Endothelial cell of umbilical vein (primary cell): ENCODE data around the gene TTLL9. TPM values are rescaled to one million over a fixed set of nuclear protein-coding genes. Genes with fewer than 3 reads are reported as not detected.

ENCODE experiments used
- BruUV-seq: library from RNA; stranded (reverse); fragments of 400-500 nt; replicated peaks from 2 replicates; lab custom pipeline; 2021; lab: Mats Ljungman, UMichigan
- CTCF ChIA-PET: fragments of 300-600, 350-600 bp; sonication (Branson Sonifier 250); formaldehyde crosslinking; loops from one replicate; lab custom pipeline; 2021; ENCODE audit warnings: antibody characterized with exemption, inconsistent platforms; lab: Charles Lee
- POLR2A ChIA-PET: fragments of 300-600, 350-600 bp; sonication (Branson Sonifier 250); formaldehyde crosslinking; loops from one replicate; lab custom pipeline; 2021; ENCODE audit warnings: antibody characterized with exemption, inconsistent platforms; lab: Charles Lee
- DNase-seq: peaks from one replicate; pipeline ENCODE4 v3.0.0-alpha.2; 2011; ENCODE audit warnings: low read depth, low spot score
- FAIRE-seq: peaks from 2 replicates; lab custom pipeline; 2011; peaks lifted over from hg19 to GRCh38; lab: Jason Lieb, UNC
- H2AFZ ChIP-seq: 2 replicates; pipeline ENCODE4 v1.6.0; 2012; ENCODE audit warnings: low read depth, low read length, control low read depth, inconsistent platforms
- H3K27ac ChIP-seq: 2 replicates; pipeline ENCODE4 v1.5.1; 2011; ENCODE audit warnings: low read depth, mild to moderate bottlenecking, control low read depth, low read length, moderate library complexity; ENCODE audit not compliant: insufficient read depth
- H3K27me3 ChIP-seq, 2 experiments: 2 replicates each; pipeline versions ENCODE4 v1.6.0 to v1.6.1; 2011; ENCODE audit warnings: low read length in 2 of 2, mixed read lengths in 1 of 2; ENCODE audit not compliant: control insufficient read depth in 2 of 2, insufficient read depth in 2 of 2
- H3K36me3 ChIP-seq, 2 experiments: 2 replicates in 1 of 2; 3 replicates in 1 of 2; pipeline ENCODE4 v1.5.1; 2011; ENCODE audit warnings: low read length in 2 of 2, mild to moderate bottlenecking in 1 of 2, moderate library complexity in 1 of 2; ENCODE audit not compliant: control insufficient read depth in 2 of 2, insufficient read depth in 2 of 2; ENCODE audit errors: extremely low read depth in 1 of 2
- H3K4me1 ChIP-seq: 3 replicates; pipeline ENCODE4 v1.5.1; 2011; ENCODE audit warnings: mild to moderate bottlenecking, low read length; ENCODE audit not compliant: control insufficient read depth, insufficient read depth; ENCODE audit errors: extremely low read depth
- H3K4me2 ChIP-seq: 2 replicates; pipeline ENCODE4 v1.6.1; 2011; ENCODE audit warnings: low read length, control low read depth, mixed read lengths; ENCODE audit not compliant: insufficient read depth
- H3K4me3 ChIP-seq, 3 experiments: fragments of 200-600 bp in 1 of 3; sonication (generic), shearing (Covaris generic) in 1 of 3; replicated peaks in 1 of 3; 2 replicates each; pipeline ENCODE4 v1.5.1; 2011 to 2016; ENCODE audit warnings: control low read depth in 3 of 3, low read length in 3 of 3, mild to moderate bottlenecking in 2 of 3, inconsistent platforms in 1 of 3, low read depth in 1 of 3, moderate library complexity in 1 of 3; ENCODE audit not compliant: insufficient read depth in 1 of 3
- H3K79me2 ChIP-seq: 2 replicates; pipeline ENCODE4 v1.6.0; 2012; ENCODE audit warnings: low read length, inconsistent platforms; ENCODE audit not compliant: control insufficient read depth, insufficient read depth
- H3K9ac ChIP-seq: replicated peaks from 2 replicates; pipeline ENCODE3; 2011; ENCODE audit warnings: low read length, control low read depth; ENCODE audit not compliant: insufficient read depth; ENCODE audit errors: extremely low read depth
- H3K9me1 ChIP-seq: replicated peaks from 3 replicates; pipeline ENCODE4 v1.6.0; 2011; ENCODE audit warnings: mild to moderate bottlenecking, low read length; ENCODE audit not compliant: control insufficient read depth, insufficient read depth; ENCODE audit errors: extremely low read depth
- H3K9me3 ChIP-seq: replicated peaks from 2 replicates; pipeline ENCODE4 v1.5.1; 2012; ENCODE audit warnings: low read length, inconsistent platforms; ENCODE audit not compliant: control insufficient read depth, insufficient read depth
- H4K20me1 ChIP-seq: replicated peaks from 2 replicates; pipeline ENCODE3; 2011; ENCODE audit warnings: mild to moderate bottlenecking, low read length; ENCODE audit not compliant: control insufficient read depth, insufficient read depth; ENCODE audit errors: extremely low read depth
- EZH2 ChIP-seq: IDR thresholded peaks from 2 replicates; pipeline ENCODE4 v1.6.1; 2012; ENCODE audit warnings: borderline replicate concordance, low read depth, mild to moderate bottlenecking, moderate library complexity, low read length, inconsistent platforms; ENCODE audit not compliant: severe bottlenecking
- FOS ChIP-seq: IDR thresholded peaks from 2 replicates; pipeline ENCODE4 v1.6.1; 2011; ENCODE audit warnings: mild to moderate bottlenecking, low read length, moderate library complexity, borderline replicate concordance; ENCODE audit not compliant: insufficient read depth
- GATA2 ChIP-seq: IDR thresholded peaks from 2 replicates; pipeline ENCODE4 v1.7.0; 2011; ENCODE audit warnings: low read depth, mild to moderate bottlenecking, moderate library complexity, mixed read lengths, low read length; ENCODE audit not compliant: insufficient read length, insufficient read depth
- JUN ChIP-seq: IDR thresholded peaks from 2 replicates; pipeline ENCODE4 v1.6.1; 2011; ENCODE audit warnings: borderline replicate concordance, low read depth; ENCODE audit not compliant: insufficient read length, insufficient read depth
- MAX ChIP-seq: IDR thresholded peaks from 2 replicates; pipeline ENCODE4 v1.6.1; 2011; ENCODE audit not compliant: insufficient read depth, insufficient read length
- MYC ChIP-seq: IDR thresholded peaks from one replicate; pipeline ENCODE4 v1.6.1; 2011; ENCODE audit warnings: mild to moderate bottlenecking, low read depth, low read length
- POLR2A ChIP-seq: IDR thresholded peaks from 2 replicates; pipeline ENCODE4 v1.6.1; 2012; ENCODE audit warnings: low read depth, mild to moderate bottlenecking, control low read depth, low read length
- POLR2AphosphoS5 ChIP-seq: IDR thresholded peaks from 2 replicates; pipeline ENCODE4 v1.6.1; 2012; ENCODE audit warnings: low read depth, mild to moderate bottlenecking, control low read depth, low read length, moderate library complexity; ENCODE audit not compliant: insufficient read depth
- dilution Hi-C: fragments of 300-500 bp; cut with MboI; formaldehyde crosslinking; loops from one replicate; pipeline ENCODE4 v1.15.0; 2019; ENCODE audit warnings: low sequenced_read_pairs; ENCODE audit not compliant: extremely low pct_ligation_motif_present
- intact Hi-C: fragments of 100-400 bp; cut with micrococcal nuclease; formaldehyde crosslinking; loops from one replicate; pipeline ENCODE4 v1.10.0; 2022
- polyA plus RNA-seq, 4 experiments: library from polyadenylated mRNA; depleted of rRNA in 3 of 4; stranded (reverse) in 3 of 4; unstranded in 1 of 4; fragments of >200 nt; gene quantifications; 2 replicates each; pipeline versions ENCODE4 v1.2.1 to v1.2.3, GENCODE V29; 2011 to 2012; ENCODE audit warnings: missing spikeins in 1 of 4
- total RNA-seq: library from RNA; stranded (reverse); gene quantifications from 2 replicates; pipeline ENCODE4 v1.2.3, GENCODE V29; 2021
- TF ChIP-seq, protein P1 (sequence below), 2 donors: IDR thresholded peaks; 1 replicate in 1 of 2; 2 replicates in 1 of 2; pipeline ENCODE4 v1.5.1; 2011; ENCODE audit warnings: low read length in 2 of 2, mild to moderate bottlenecking in 2 of 2, moderate library complexity in 2 of 2, control low read depth in 1 of 2, inconsistent platforms in 1 of 2, low read depth in 1 of 2; ENCODE audit not compliant: insufficient read depth in 1 of 2; ENCODE audit errors: extremely low read depth in 1 of 2

Gene TTLL9
- total and polyA plus RNA-seq, 2 donors (not counting 3 experiments of a cell fraction or from before 2014, with no cell fraction given): 0.03 TPM; not detected in 1

GRCh38 chr20:31915491-31916280, 45.3 kb downstream of the TTLL9 start:
- H3K27ac ChIP-seq: no peak overlapping the region
- FAIRE-seq (no peak), DNase-seq (no peak)
- H2AFZ ChIP-seq: no peak overlapping the region
- no peaks in the 10 kb centered on the region for H3K4me1 ChIP-seq
- H3K9me3 ChIP-seq: no peaks in the 10 kb centered on the region
- no peaks in the 10 kb centered on the region for H3K9me1 ChIP-seq
- H3K79me2 ChIP-seq: no peaks in the 10 kb centered on the region
- intact Hi-C loops (no loop called here), dilution Hi-C loops (no loop called here)
- no peak overlapping the region for H3K4me3 ChIP-seq
- H4K20me1 ChIP-seq: no peaks in the 10 kb centered on the region
- H3K36me3 ChIP-seq: no peaks in the 10 kb centered on the region
- H3K4me2 ChIP-seq: no peak overlapping the region
- H3K27me3 ChIP-seq: peaks cover 0 to 6% of the 10 kb centered on the region in 2 experiments
- TF ChIP-seq GATA2 (no peak), POLR2A (no peak), POLR2AphosphoS5 (no peak), JUN (no peak), MAX (no peak), FOS (no peak), MYC (no peak), EZH2 (no peak)
- TF ChIP-seq, protein P1, sequence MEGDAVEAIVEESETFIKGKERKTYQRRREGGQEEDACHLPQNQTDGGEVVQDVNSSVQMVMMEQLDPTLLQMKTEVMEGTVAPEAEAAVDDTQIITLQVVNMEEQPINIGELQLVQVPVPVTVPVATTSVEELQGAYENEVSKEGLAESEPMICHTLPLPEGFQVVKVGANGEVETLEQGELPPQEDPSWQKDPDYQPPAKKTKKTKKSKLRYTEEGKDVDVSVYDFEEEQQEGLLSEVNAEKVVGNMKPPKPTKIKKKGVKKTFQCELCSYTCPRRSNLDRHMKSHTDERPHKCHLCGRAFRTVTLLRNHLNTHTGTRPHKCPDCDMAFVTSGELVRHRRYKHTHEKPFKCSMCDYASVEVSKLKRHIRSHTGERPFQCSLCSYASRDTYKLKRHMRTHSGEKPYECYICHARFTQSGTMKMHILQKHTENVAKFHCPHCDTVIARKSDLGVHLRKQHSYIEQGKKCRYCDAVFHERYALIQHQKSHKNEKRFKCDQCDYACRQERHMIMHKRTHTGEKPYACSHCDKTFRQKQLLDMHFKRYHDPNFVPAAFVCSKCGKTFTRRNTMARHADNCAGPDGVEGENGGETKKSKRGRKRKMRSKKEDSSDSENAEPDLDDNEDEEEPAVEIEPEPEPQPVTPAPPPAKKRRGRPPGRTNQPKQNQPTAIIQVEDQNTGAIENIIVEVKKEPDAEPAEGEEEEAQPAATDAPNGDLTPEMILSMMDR (IDR thresholded peaks at IDR 0.05; ENCODE audit: extremely low read depth in 1 of 2, insufficient read depth in 1 of 2, low read depth in 1 of 2, low read length in 2 of 2): no peak
- ChIA-PET CTCF (interaction anchor here (0.5 kb wide), 1 partner anchor 9 kb away, joined by 5 read pairs; no protein-coding TSS in a partner anchor), POLR2A (no interaction called here)
- BruUV-seq: no TSS peak
- no peak overlapping the region for H3K9ac ChIP-seq
